ENCODE measurements around the gene SPIB.
"Not testable (repeated sequence)": the region's sequence is repeated elsewhere in the genome, so short reads cannot be mapped to it uniquely, and the experiment has no call there.

The SPIB gene

GRCh38 chr19:50467566-50467965 lies 48.8 kb downstream of the SPIB start:
- no peak for DNase-seq (ENCODE audit: low read depth)
- H3K4me3 ChIP-seq (replicated peaks; ENCODE audit: low read depth, low read length), result no peak overlapping the region
- no peak for TF ChIP-seq CTCF (IDR thresholded peaks at IDR 0.05; ENCODE audit: low read length, missing control alignments)

- no peak overlapping the region for H3K4me3 ChIP-seq (replicated peaks; ENCODE audit: low read depth, low read length)
- no peak for DNase-seq (ENCODE audit: low read depth)
- TF ChIP-seq CTCF (IDR thresholded peaks at IDR 0.05; ENCODE audit: low read length, missing control alignments), result no peak
These were observed 50.1 kb downstream of the SPIB start for GRCh38 chr19:50468818-50469217.

GRCh38 chr19:50473336-50473735 lies 54.6 kb downstream of the SPIB start:
- not testable (repeated sequence) for DNase-seq (ENCODE audit: low read depth); H3K4me3 ChIP-seq (replicated peaks; ENCODE audit: low read depth, low read length)

GRCh38 chr19:50475101-50475568 lies 56.4 kb downstream of the SPIB start:
- no peak for DNase-seq (ENCODE audit: low read depth)
- TF ChIP-seq CTCF (IDR thresholded peaks at IDR 0.05; ENCODE audit: low read length, missing control alignments), result no peak
- no peak overlapping the region for H3K4me3 ChIP-seq (replicated peaks; ENCODE audit: low read depth, low read length)

- H3K4me3 ChIP-seq (replicated peaks; ENCODE audit: low read depth, low read length), result peak overlapping the region; percentile 10
- TF ChIP-seq CTCF (IDR thresholded peaks at IDR 0.05; ENCODE audit: low read length, missing control alignments), result no peak
- no peak for DNase-seq (ENCODE audit: low read depth)
These were observed 57.0 kb downstream of the SPIB start for GRCh38 chr19:50475736-50476223.

GRCh38 chr19:50476224-50476906 lies 57.6 kb downstream of the SPIB start, which contains the start of the genes EMC10 and GARIN5A:
Gene EMC10, plus strand, starts transcription at chr19:50476507. Its CDS starts 38 bp downstream, at chr19:50476545.
Gene GARIN5A, minus strand, starts transcription at chr19:50476848. Its CDS starts 460 bp downstream, at chr19:50476388.
- peak within 1 kb of the TSS; percentile 92 for H3K4me3 ChIP-seq (replicated peaks; ENCODE audit: low read depth, low read length)
- DNase-seq (ENCODE audit: low read depth), result peak; percentile 96
- TF ChIP-seq CTCF (IDR thresholded peaks at IDR 0.05; ENCODE audit: low read length, missing control alignments), result no peak

GRCh38 chr19:50476907-50477238 lies 58.1 kb downstream of the SPIB start:
- TF ChIP-seq CTCF (IDR thresholded peaks at IDR 0.05; ENCODE audit: low read length, missing control alignments), result no peak
- H3K4me3 ChIP-seq (replicated peaks; ENCODE audit: low read depth, low read length), result peak overlapping the region; percentile 92
- DNase-seq (ENCODE audit: low read depth), result no peak

All from fibroblast of pulmonary artery (primary cell).